Neural progenitor cell (in vitro differentiated cells): ENCODE data around the gene LARGE2. TPM values are rescaled to one million over a fixed set of nuclear protein-coding genes. Genes with fewer than 3 reads are reported as not detected.

ENCODE experiments used
- DNase-seq: peaks from one replicate; pipeline ENCODE4 v3.0.0-alpha.2; 2016; ENCODE audit warnings: low spot score
- H2AFZ ChIP-seq: fragments of 200-600 bp; sonication (generic); replicated peaks from 2 replicates; pipeline ENCODE4 v1.6.1; 2016; ENCODE audit warnings: antibody characterized with exemption
- H3F3A ChIP-seq: fragments of 200-600 bp; sonication (generic); 2 replicates; pipeline ENCODE4 v1.6.1; 2016; ENCODE audit warnings: antibody characterized with exemption, low read depth
- H3K27ac ChIP-seq: fragments of 200-600 bp; sonication (generic); 2 replicates; pipeline ENCODE4 v1.5.1; 2016; ENCODE audit warnings: mild to moderate bottlenecking
- H3K27me3 ChIP-seq: fragments of 200-600 bp; sonication (generic); 2 replicates; pipeline ENCODE4 v1.6.1; 2016; ENCODE audit warnings: mild to moderate bottlenecking, moderate library complexity
- H3K36me3 ChIP-seq: fragments of 200-600 bp; sonication (generic); 2 replicates; pipeline ENCODE4 v1.5.1; 2016
- H3K4me1 ChIP-seq: fragments of 200-600 bp; sonication (generic); 2 replicates; pipeline ENCODE4 v1.6.1; 2016; ENCODE audit warnings: mixed run types
- H3K4me2 ChIP-seq: fragments of 200-600 bp; sonication (generic); 2 replicates; pipeline ENCODE4 v1.6.1; 2016
- H3K4me3 ChIP-seq: fragments of 200-600 bp; sonication (generic); 2 replicates; pipeline ENCODE4 v1.5.1; 2016
- H3K79me2 ChIP-seq: fragments of 200-600 bp; sonication (generic); 2 replicates; pipeline ENCODE4 v1.6.1; 2016; ENCODE audit warnings: low read depth
- H3K9ac ChIP-seq: fragments of 200-600 bp; sonication (generic); 2 replicates; pipeline ENCODE4 v1.6.1; 2016
- H3K9me3 ChIP-seq: fragments of 200-600 bp; sonication (generic); 2 replicates; pipeline ENCODE4 v1.5.1; 2016; ENCODE audit warnings: low read depth
- H4K20me1 ChIP-seq: fragments of 200-600 bp; sonication (generic); 2 replicates; pipeline ENCODE4 v1.6.1; 2016; ENCODE audit warnings: low read depth
- H3K27ac Mint-ChIP-seq: 3 replicates; pipeline ENCODE4 v1.8.0; 2021; ENCODE audit warnings: mixed read lengths
- H3K27me3 Mint-ChIP-seq: 2 replicates; pipeline ENCODE4 v1.8.0; 2022; ENCODE audit warnings: low read depth, mild to moderate bottlenecking, inconsistent platforms, moderate library complexity, mixed read lengths; ENCODE audit not compliant: insufficient read depth
- H3K36me3 Mint-ChIP-seq: 3 replicates; pipeline ENCODE4 v1.8.0; 2021; ENCODE audit warnings: mixed read lengths
- H3K4me1 Mint-ChIP-seq: 3 replicates; pipeline ENCODE4 v1.8.0; 2021; ENCODE audit warnings: mixed read lengths
- H3K4me3 Mint-ChIP-seq: 3 replicates; pipeline ENCODE4 v1.8.0; 2021; ENCODE audit warnings: mild to moderate bottlenecking, moderate library complexity, mixed read lengths
- H3K9me3 Mint-ChIP-seq: 3 replicates; pipeline ENCODE4 v1.8.0; 2020; ENCODE audit warnings: mixed read lengths
- EZH2 ChIP-seq: fragments of 200-600 bp; sonication (generic); IDR thresholded peaks from 2 replicates; pipeline ENCODE4 v1.6.1; 2017; ENCODE audit warnings: antibody characterized with exemption, mild to moderate bottlenecking, moderate library complexity
- EZH2phosphoT487 ChIP-seq: fragments of 200-600 bp; sonication (generic); IDR thresholded peaks from 2 replicates; pipeline ENCODE4 v1.6.1; 2017; ENCODE audit warnings: antibody characterized with exemption
- total RNA-seq: library from RNA; depleted of rRNA; stranded (reverse); fragments of >200 nt; gene quantifications from 2 replicates; pipeline ENCODE4 v1.2.3, GENCODE V29; 2015; ENCODE audit warnings: low replicate concordance
- TF ChIP-seq, protein P1 (sequence below): fragments of 200-600 bp; sonication (generic); IDR thresholded peaks from 2 replicates; pipeline ENCODE4 v1.5.1; 2017; ENCODE audit warnings: antibody characterized with exemption, mild to moderate bottlenecking

The LARGE2 gene
- total RNA-seq, 1 donor from 2014 or later: 5.0 TPM

DNA sequence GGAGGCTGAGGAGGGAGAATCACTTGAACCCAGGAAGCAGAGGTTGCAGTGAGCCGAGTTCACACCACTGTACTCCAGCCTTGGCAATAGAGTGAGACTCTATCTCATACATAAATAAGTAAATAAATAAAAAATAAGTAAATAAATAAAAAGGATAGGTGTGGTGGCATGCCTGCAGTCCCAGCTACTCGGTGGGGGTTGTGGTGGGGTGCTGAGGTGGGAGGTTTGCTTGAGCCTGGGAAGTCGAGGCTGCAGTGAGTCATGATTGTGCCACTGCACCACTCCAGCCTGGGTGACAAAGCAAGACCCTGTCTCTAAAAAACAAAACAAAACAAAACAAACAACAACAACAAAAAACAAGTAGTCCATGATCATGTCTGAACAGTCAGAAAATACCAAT, 3.1 kb downstream of the LARGE2 start:
- Histone ChIP-seq H4K20me1 (peaks cover 9% of the 10 kb centered on the region), H3K36me3 (no peaks in the 10 kb centered on the region), H2AFZ (no peak overlapping the region), H3K27ac (no peak overlapping the region), H3K9me3 (no peaks in the 10 kb centered on the region), H3K4me3 (no peak overlapping the region), H3K9ac (no peak overlapping the region), H3K79me2 (peaks cover 5% of the 10 kb centered on the region), H3K4me1 (peaks cover 14% of the 10 kb centered on the region), H3K4me2 (no peak overlapping the region), H3F3A (peaks cover 23% of the 10 kb centered on the region), H3K27me3 (peaks cover 10% of the 10 kb centered on the region)
- H3K27ac Mint-ChIP-seq: no peak overlapping the region
- peaks cover 21% of the 10 kb centered on the region for H3K4me1 Mint-ChIP-seq
- H3K27me3 Mint-ChIP-seq: peaks cover 33% of the 10 kb centered on the region
- no peak overlapping the region for H3K4me3 Mint-ChIP-seq
- no peak for DNase-seq
- H3K36me3 Mint-ChIP-seq: no peaks in the 10 kb centered on the region
- H3K9me3 Mint-ChIP-seq: no peaks in the 10 kb centered on the region
- TF ChIP-seq EZH2 (no peak), EZH2phosphoT487 (no peak)
- TF ChIP-seq, protein P1, sequence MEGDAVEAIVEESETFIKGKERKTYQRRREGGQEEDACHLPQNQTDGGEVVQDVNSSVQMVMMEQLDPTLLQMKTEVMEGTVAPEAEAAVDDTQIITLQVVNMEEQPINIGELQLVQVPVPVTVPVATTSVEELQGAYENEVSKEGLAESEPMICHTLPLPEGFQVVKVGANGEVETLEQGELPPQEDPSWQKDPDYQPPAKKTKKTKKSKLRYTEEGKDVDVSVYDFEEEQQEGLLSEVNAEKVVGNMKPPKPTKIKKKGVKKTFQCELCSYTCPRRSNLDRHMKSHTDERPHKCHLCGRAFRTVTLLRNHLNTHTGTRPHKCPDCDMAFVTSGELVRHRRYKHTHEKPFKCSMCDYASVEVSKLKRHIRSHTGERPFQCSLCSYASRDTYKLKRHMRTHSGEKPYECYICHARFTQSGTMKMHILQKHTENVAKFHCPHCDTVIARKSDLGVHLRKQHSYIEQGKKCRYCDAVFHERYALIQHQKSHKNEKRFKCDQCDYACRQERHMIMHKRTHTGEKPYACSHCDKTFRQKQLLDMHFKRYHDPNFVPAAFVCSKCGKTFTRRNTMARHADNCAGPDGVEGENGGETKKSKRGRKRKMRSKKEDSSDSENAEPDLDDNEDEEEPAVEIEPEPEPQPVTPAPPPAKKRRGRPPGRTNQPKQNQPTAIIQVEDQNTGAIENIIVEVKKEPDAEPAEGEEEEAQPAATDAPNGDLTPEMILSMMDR: no peak

DNA sequence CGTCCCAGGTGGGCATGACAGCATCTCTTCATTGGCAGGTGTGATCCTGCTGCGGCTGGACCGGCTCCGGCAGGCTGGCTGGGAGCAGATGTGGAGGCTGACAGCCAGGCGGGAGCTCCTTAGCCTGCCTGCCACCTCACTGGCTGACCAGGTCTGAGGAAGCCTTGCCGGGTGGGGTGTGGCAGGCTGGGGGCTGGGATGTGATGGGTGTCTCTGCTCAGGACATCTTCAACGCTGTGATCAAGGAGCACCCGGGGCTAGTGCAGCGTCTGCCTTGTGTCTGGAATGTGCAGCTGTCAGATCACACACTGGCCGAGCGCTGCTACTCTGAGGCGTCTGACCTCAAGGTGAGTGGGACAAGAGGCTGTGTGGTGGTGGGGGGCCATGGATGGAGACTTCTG, 3.5 kb downstream of the LARGE2 start:
- no peak overlapping the region for H3K4me3 Mint-ChIP-seq

DNA sequence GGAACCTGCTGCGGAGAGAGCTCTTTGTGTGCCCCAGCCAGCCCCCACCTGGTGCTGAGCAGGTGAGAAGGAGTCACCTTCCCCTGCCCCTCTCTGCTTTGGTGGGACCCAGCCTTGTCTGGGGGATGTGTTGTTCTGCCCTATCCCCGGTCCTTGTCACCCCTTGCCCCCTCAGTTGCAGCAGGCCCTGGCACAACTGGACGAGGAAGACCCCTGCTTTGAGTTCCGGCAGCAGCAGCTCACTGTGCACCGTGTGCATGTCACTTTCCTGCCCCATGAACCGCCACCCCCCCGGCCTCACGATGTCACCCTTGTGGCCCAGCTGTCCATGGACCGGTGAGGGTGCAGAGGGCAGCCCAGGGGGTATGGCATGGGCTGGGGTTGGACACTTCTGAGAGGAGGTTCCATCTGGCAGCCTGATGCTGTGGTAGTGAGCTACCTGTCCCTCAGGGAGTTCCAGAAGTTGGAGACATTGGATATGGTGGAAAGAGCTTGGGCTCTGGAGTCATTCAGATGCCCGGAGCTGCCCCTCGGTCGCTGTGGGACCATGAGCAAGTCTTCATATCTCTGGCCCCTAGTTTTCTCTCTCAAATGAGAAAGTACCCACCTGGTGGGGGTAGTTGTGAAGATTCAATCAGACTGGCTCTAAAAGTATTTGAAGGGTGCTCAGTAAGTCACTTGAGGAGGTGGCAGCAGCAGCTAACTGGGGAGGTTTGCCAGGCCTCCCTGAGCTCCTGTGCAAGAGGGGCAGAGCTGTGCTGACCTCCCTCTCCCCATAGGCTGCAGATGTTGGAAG, 4.3 kb downstream of the LARGE2 start:
- H3K9ac ChIP-seq: no peak overlapping the region
- H3K4me1 ChIP-seq: peaks cover 3% of the 10 kb centered on the region
- H3K27me3 Mint-ChIP-seq: peaks cover 27% of the 10 kb centered on the region
- TF ChIP-seq, protein P1: no peak
- no peaks in the 10 kb centered on the region for H3K9me3 Mint-ChIP-seq
- no peak overlapping the region for H2AFZ ChIP-seq
- peaks cover 2% of the 10 kb centered on the region for H3K36me3 Mint-ChIP-seq
- no peak overlapping the region for H3K4me2 ChIP-seq
- no peak overlapping the region for H3K27ac ChIP-seq
- H3K4me3 ChIP-seq: no peak overlapping the region
- peaks cover 15% of the 10 kb centered on the region for H4K20me1 ChIP-seq
- peaks cover 10% of the 10 kb centered on the region for H3K27me3 ChIP-seq
- H3K4me3 Mint-ChIP-seq: no peak overlapping the region
- H3K36me3 ChIP-seq: no peaks in the 10 kb centered on the region
- no peak overlapping the region for H3K27ac Mint-ChIP-seq
- H3F3A ChIP-seq: peaks cover 15% of the 10 kb centered on the region
- H3K4me1 Mint-ChIP-seq: peaks cover 10% of the 10 kb centered on the region
- no peak for DNase-seq
- peaks cover 5% of the 10 kb centered on the region for H3K79me2 ChIP-seq
- no peaks in the 10 kb centered on the region for H3K9me3 ChIP-seq

More for the DNA sequence above, 3.5 kb downstream of the LARGE2 start:
- Histone ChIP-seq H3K27ac (no peak overlapping the region), H3K4me3 (no peak overlapping the region), H3K4me2 (no peak overlapping the region), H3K27me3 (peaks cover 10% of the 10 kb centered on the region), H3F3A (peaks cover 19% of the 10 kb centered on the region), H3K36me3 (no peaks in the 10 kb centered on the region), H3K9me3 (no peaks in the 10 kb centered on the region), H3K79me2 (peaks cover 5% of the 10 kb centered on the region), H3K9ac (no peak overlapping the region), H2AFZ (no peak overlapping the region), H3K4me1 (peaks cover 9% of the 10 kb centered on the region), H4K20me1 (peaks cover 9% of the 10 kb centered on the region)
- Mint-ChIP-seq H3K36me3 (no peaks in the 10 kb centered on the region), H3K27me3 (peaks cover 30% of the 10 kb centered on the region), H3K4me1 (peaks cover 17% of the 10 kb centered on the region), H3K9me3 (no peaks in the 10 kb centered on the region), H3K27ac (no peak overlapping the region)
- no peak for DNase-seq
- no peak for TF ChIP-seq EZH2phosphoT487
- TF ChIP-seq, protein P1: no peak
- no peak for TF ChIP-seq EZH2
